Measurements from ENCODE around the gene SLC7A5. TPM values are rescaled to one million over a fixed set of nuclear protein-coding genes. Genes with fewer than 3 reads are reported as not detected.
A peak's percentile ranks its signal among the peaks of the same experiment; 100 is the strongest.

Gene SLC7A5
- total and polyA plus RNA-seq, 2 of the 13 experiments (the other 11 are each of a cell fraction or from before 2014, with no cell fraction given): 79.6 to 155 TPM

GRCh38 chr16:87881324-87882200 is 12.3 kb upstream of the SLC7A5 start (continued):
- TF ChIP-seq ZNF142 (CRISPR knock-in tag; IDR thresholded peaks at IDR 0.05) (no peak), MED8 (CRISPR knock-in tag; IDR thresholded peaks at IDR 0.05; ENCODE audit: insufficient replicate concordance) (no peak), FOXP4 (CRISPR knock-in tag; IDR thresholded peaks at IDR 0.05) (peak; percentile 43; the same call in 1 of the 2 replicates), ETV6 (CRISPR knock-in tag; conservative IDR thresholded peaks at IDR 0.05) (no peak), KLF12 (CRISPR knock-in tag; IDR thresholded peaks at IDR 0.05; ENCODE audit: borderline replicate concordance) (0 out of 2 replicates have a peak, but pooled peaks have one; percentile 34), TMF1 (CRISPR knock-in tag; IDR thresholded peaks at IDR 0.05; ENCODE audit: low read depth) (no peak), RCOR2 (CRISPR knock-in tag; IDR thresholded peaks at IDR 0.05) (no peak), SMC3 (IDR thresholded peaks at IDR 0.05; ENCODE audit: low read length) (peak; percentile 5; the same call in 1 of the 2 replicates)
